ENCODE measurements around the gene GMDS.

DNA sequence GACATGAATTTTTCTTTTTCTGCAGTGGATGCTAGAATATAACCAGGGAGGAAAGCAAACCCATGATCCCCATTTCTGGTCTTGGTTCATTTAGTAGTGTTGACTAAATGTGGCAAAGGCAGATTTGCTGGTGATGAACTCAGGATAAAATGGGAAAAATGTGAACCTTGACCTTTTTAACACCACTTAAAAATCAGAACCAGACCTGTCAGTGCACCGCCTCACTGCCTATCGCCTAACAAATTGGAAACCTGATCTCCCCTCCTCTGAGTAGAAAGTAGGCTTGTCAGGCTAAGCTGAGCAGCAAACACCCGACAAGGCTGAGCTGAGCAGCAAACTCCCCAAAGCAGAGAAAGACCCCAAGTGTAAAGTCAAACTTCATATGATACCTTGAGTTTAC lies 380.9 kb downstream of the GMDS start:
- TF ChIP-seq TGIF2 (CRISPR knock-in tag; IDR thresholded peaks at IDR 0.05) (no peak), LCORL (IDR thresholded peaks at IDR 0.05) (no peak), LCORL (CRISPR knock-in tag; IDR thresholded peaks at IDR 0.05) (no peak), EP300 (IDR thresholded peaks at IDR 0.05; ENCODE audit: low read depth in 2 of 2, low read length in 2 of 2) (no peak), EP300 (CRISPR knock-in tag; IDR thresholded peaks at IDR 0.05; ENCODE audit: borderline replicate concordance) (no peak), KDM2A (CRISPR knock-in tag; IDR thresholded peaks at IDR 0.05; ENCODE audit: borderline replicate concordance, low read depth) (no peak), ZNF44 (CRISPR knock-in tag; IDR thresholded peaks at IDR 0.05) (no peak), POLR2AphosphoS5 (IDR thresholded peaks at IDR 0.05; ENCODE audit: low read depth, low read length) (no peak), FOXO1 (CRISPR knock-in tag; IDR thresholded peaks at IDR 0.05) (no peak), IKZF1 (IDR thresholded peaks at IDR 0.05) (no peak), ZNF326 (CRISPR knock-in tag; IDR thresholded peaks at IDR 0.05; ENCODE audit: borderline replicate concordance) (no peak)
- TF ChIP-seq, protein P1, sequence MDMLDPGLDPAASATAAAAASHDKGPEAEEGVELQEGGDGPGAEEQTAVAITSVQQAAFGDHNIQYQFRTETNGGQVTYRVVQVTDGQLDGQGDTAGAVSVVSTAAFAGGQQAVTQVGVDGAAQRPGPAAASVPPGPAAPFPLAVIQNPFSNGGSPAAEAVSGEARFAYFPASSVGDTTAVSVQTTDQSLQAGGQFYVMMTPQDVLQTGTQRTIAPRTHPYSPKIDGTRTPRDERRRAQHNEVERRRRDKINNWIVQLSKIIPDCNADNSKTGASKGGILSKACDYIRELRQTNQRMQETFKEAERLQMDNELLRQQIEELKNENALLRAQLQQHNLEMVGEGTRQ (IDR thresholded peaks at IDR 0.05; ENCODE audit: low read depth, low read length), result no peak
- TF ChIP-seq, protein P1 (CRISPR knock-in tag; IDR thresholded peaks at IDR 0.05; ENCODE audit: borderline replicate concordance), result no peak
- TF ChIP-seq, protein P2, sequence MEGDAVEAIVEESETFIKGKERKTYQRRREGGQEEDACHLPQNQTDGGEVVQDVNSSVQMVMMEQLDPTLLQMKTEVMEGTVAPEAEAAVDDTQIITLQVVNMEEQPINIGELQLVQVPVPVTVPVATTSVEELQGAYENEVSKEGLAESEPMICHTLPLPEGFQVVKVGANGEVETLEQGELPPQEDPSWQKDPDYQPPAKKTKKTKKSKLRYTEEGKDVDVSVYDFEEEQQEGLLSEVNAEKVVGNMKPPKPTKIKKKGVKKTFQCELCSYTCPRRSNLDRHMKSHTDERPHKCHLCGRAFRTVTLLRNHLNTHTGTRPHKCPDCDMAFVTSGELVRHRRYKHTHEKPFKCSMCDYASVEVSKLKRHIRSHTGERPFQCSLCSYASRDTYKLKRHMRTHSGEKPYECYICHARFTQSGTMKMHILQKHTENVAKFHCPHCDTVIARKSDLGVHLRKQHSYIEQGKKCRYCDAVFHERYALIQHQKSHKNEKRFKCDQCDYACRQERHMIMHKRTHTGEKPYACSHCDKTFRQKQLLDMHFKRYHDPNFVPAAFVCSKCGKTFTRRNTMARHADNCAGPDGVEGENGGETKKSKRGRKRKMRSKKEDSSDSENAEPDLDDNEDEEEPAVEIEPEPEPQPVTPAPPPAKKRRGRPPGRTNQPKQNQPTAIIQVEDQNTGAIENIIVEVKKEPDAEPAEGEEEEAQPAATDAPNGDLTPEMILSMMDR (CRISPR knock-in tag; IDR thresholded peaks at IDR 0.05), result no peak
